Measurements from ENCODE around the gene CRIP1. TPM values are rescaled to one million over a fixed set of nuclear protein-coding genes. Genes with fewer than 3 reads are reported as not detected.

The CRIP1 gene
- total RNA-seq, 4 donors from 2014 or later, result 33.8 to 239 (median 37.8) TPM

DNA sequence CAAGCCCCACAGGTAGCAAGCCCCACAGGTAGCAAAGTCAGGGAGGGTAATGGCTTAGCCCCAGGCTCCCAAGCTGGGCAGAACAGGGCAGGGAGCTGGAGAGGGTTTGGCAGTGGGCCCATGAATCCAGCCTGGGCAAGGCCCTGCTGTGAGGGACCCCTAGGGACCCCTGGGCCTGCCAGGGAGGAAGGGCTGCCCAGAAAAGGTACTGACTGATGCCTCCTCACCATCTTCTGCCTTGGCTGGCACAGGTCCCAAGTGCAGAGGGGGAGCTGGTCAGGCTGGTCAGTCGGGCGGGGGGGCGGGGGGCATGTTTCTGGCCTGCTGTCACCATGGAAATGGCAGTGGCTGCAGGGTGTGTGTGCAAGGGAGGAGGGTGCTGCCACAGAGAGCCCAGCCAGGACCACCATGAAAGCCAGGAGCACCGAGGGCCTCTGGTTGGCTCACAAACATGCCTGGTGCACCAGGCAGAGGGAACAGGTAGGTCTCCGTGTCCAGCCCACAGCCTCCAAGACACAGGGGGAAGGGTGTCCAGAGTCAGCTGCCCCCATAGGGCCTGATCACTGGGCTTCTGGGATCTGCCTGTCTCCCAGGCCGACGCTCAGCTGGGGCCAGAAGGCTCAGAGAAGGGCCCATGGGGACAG is 13.5 kb upstream of the CRIP1 start:
- H3K27ac ChIP-seq, result peak overlapping the region in 3 of 4 donors; percentile 59 to 89 (median 79)
- TF ChIP-seq, protein P1, sequence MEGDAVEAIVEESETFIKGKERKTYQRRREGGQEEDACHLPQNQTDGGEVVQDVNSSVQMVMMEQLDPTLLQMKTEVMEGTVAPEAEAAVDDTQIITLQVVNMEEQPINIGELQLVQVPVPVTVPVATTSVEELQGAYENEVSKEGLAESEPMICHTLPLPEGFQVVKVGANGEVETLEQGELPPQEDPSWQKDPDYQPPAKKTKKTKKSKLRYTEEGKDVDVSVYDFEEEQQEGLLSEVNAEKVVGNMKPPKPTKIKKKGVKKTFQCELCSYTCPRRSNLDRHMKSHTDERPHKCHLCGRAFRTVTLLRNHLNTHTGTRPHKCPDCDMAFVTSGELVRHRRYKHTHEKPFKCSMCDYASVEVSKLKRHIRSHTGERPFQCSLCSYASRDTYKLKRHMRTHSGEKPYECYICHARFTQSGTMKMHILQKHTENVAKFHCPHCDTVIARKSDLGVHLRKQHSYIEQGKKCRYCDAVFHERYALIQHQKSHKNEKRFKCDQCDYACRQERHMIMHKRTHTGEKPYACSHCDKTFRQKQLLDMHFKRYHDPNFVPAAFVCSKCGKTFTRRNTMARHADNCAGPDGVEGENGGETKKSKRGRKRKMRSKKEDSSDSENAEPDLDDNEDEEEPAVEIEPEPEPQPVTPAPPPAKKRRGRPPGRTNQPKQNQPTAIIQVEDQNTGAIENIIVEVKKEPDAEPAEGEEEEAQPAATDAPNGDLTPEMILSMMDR (IDR thresholded peaks at IDR 0.05), result no peak
- no peak for TF ChIP-seq POLR2A (IDR thresholded peaks at IDR 0.05)
- H3K9me3 ChIP-seq, result no peaks in the 10 kb centered on the region
- no peak for DNase-seq
- peaks cover under 1 to 49% (median 28%) of the 10 kb centered on the region in 4 donors for H3K4me1 ChIP-seq
- H3K36me3 ChIP-seq, result peaks cover 0 to 19% (median 0%) of the 10 kb centered on the region in 3 donors
- peak overlapping the region in 3 of 4 donors; percentile 57 to 71 (median 63) for H3K4me3 ChIP-seq
- H3K27me3 ChIP-seq, result peaks cover 0 to 29% of the 10 kb centered on the region in 2 donors

DNA sequence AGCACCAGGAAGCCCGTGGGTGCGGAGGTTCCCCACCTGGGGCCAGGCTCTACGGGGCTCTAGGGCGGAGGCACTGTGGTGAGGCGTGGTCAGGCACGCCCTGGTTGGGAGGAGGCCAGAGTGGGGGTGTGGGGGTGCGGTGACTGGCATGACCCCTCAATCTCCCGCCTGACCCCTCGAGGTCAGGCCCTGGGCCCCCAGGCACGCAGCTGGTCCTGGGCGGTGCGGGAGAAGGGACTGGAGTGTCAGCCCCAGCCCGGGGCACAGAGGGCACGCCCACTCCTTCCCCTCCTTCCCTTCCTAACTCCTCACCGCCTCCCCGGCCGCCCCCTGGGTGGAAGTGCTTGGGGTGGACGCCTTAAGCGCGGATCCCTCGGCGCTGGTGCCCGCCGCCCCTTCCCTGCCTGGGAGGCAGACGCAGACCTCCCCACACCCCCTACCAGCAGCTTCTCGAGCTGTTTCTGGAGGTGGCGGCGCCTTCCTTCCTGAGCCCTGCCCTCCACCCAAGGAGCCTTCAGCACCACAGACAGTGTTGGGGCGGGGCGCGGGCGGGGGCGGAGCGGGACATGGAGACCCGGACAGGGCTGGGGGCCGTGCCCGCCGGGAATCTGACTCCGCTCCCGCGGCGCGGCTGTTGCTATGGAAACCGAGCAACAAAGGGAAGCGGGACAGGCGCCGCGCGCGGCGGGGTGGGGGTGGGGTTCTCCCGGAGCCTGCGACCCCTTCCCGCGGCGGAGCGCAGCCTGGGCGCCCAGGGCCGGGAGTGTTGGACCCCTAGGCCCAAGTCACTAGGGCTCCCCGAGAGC is 12.8 kb upstream of the CRIP1 start:
- Histone ChIP-seq H3K27ac (peak overlapping the region; percentile 40 to 89 (median 69)), H3K4me3 (peak overlapping the region; percentile 42 to 71 (median 60)), H3K27me3 (peaks cover 0 to 36% of the 10 kb centered on the region in 2 donors), H3K9me3 (no peaks in the 10 kb centered on the region), H3K36me3 (peaks cover 0 to 17% (median 0%) of the 10 kb centered on the region in 3 donors), H3K4me1 (peaks cover 2 to 56% (median 31%) of the 10 kb centered on the region in 4 donors)
- peak; percentile 69 to 85 (median 84) for DNase-seq
- TF ChIP-seq, protein P1 (IDR thresholded peaks at IDR 0.05), result no peak
- no peak for TF ChIP-seq POLR2A (IDR thresholded peaks at IDR 0.05)

DNA sequence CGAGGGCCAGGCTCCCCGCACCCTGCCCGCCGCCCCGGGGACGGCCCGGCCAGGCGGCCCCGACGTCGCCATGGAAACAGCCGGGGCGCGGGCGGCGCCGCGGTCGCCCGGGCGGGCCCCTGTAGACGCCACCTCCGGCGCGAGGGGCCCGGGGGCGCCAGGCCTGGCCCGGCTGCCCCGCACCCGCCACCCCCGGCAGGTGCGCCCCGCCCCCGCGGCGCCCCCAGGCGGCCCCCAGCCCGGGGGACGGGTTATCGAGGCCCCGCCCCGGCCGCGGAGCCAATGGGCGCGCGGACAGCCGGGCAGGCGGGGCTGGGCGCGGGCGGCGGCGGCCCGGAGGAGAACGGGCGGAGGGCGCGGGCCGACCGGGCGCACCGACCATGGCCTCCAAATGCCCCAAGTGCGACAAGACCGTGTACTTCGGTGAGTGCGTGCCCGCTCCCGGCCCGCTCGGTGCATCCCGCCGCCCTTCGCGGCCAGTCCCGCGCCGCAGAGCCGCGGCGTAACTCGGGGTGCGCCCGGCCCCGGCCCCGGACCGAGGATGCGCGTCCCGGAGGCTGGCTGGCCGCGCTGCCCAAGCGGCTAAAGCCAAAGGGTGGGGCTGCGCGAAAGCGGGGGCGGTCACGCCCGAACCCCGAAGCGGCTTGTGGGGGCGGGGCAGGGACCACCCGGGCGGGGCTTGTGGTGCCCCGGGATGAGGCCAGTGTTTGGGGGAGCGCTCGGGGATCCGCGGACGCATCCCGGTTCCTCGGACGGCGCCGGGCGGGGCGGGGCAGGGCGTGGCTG is 12.0 kb upstream of the CRIP1 start, which contains the start of gene CRIP2:
Gene CRIP2, plus strand, starts transcription at position 339 of the 786 bp plus-strand sequence. Its CDS starts 42 bp downstream, at position 381.
- no peak for DNase-seq
- H3K4me3 ChIP-seq, result peak within 1 kb of the TSS; percentile 42 to 94 (median 60)
- H3K4me1 ChIP-seq, result peaks cover 2 to 63% (median 31%) of the 10 kb centered on the region in 4 donors
- H3K9me3 ChIP-seq, result no peaks in the 10 kb centered on the region
- no peak for TF ChIP-seq POLR2A (IDR thresholded peaks at IDR 0.05)
- TF ChIP-seq, protein P1 (IDR thresholded peaks at IDR 0.05), result no peak
- H3K27ac ChIP-seq, result peak within 1 kb of the TSS; percentile 61 to 93 (median 72)
- peaks cover 0 to 44% of the 10 kb centered on the region in 2 donors for H3K27me3 ChIP-seq
- H3K36me3 ChIP-seq, result peaks cover 0 to 13% (median 0%) of the 10 kb centered on the region in 3 donors

DNA sequence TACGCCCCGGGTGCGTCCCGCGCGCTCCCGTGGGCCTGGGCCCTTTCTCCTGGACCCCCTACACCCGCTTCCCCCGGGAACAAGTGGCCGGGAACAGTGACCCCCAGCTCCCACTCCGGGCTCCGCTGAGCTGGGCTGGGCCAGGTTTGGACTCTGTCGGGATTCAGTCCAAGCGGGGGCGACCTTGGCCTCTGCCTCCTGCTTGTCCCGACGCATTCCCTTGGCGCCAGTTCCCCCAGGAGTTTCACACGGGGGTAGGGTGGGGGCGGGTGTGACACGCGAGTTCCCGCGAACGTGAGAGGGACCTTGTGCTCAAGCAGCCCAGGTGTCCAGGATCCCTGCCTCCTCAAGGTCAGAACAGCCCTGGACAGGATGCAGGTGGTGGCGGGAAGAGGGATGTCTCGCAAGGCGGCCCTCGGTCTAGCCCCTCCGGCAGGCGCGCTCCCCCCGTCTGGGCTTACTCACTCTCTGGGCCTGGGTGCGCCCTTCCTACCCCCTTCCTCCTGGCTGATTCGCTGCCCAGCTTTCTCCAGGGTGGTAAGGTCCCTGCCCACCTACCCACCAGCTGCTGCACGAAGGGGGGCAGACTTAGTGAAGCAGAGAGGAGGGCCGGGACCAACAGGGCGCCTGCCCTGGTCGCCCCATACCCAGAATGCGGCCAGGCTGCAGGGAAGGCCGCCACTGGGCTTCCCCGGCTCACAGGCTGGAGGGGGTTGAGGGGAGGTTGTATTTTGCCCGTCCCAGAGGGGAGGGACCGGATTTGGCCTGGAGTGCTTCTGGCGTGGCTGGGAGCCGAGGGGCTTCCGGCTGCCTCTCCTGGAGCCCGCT is 11.2 kb upstream of the CRIP1 start:
- H3K27me3 ChIP-seq, result peaks cover 0 to 50% of the 10 kb centered on the region in 2 donors
- TF ChIP-seq, protein P1 (IDR thresholded peaks at IDR 0.05), result no peak
- no peak for TF ChIP-seq POLR2A (IDR thresholded peaks at IDR 0.05)
- H3K27ac ChIP-seq, result peak overlapping the region; percentile 61 to 93 (median 72)
- no peak for DNase-seq
- peaks cover 0 to 5% (median 0%) of the 10 kb centered on the region in 3 donors for H3K36me3 ChIP-seq
- no peaks in the 10 kb centered on the region for H3K9me3 ChIP-seq
- H3K4me1 ChIP-seq, result peaks cover 4 to 71% (median 33%) of the 10 kb centered on the region in 4 donors
- peak overlapping the region; percentile 41 to 94 (median 60) for H3K4me3 ChIP-seq
